Measurements from ENCODE around the gene CD37. TPM values are rescaled to one million over a fixed set of nuclear protein-coding genes. Genes with fewer than 3 reads are reported as not detected.
"Not testable (repeated sequence)": the region's sequence is repeated elsewhere in the genome, so short reads cannot be mapped to it uniquely, and the experiment has no call there.

Gene CD37
- total and polyA plus RNA-seq, 8 donors = 0.35 to 23.1 (median 2.0) TPM

DNA sequence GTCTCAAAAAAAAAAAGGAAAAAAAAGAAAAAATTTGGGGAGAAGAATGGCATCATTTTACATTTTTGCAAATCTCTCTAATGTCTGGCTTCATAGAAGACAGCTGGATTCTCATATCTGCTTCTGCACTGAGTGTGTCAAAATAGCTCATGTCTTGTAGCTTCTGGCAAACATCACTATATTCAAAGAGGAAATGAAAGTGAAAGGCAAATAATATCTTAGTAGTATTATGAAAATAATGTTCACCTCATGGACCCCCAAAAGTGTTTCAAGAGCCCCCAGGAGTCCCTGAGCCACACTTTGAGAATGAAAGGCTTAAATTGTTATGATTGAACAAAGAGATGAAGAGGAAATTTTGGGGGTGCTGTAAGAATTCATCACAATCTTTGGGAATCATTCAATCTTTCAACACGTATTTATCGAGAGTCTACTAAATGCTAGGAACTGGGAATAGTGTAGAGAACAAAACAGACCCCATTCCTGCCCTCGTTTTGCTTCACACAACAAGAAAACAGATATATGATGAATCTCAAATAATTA lies 9.0 kb upstream of the CD37 start:
- Histone ChIP-seq H3K4me3 (no peak overlapping the region), H3K36me3 (peaks cover 0 to 7% (median 0%) of the 10 kb centered on the region in 3 donors), H3K27ac (no peak overlapping the region), H3K27me3 (no peaks in the 10 kb centered on the region), H3K9me3 (no peaks in the 10 kb centered on the region), H3K4me1 (no peaks in the 10 kb centered on the region)
- WGBS, 2 donors = 89 to 94% methylated on average over 3 of the region's 3 CpGs
- ATAC-seq (no peak), DNase-seq (no peak), FAIRE-seq (no peak)
- TF ChIP-seq, protein P1, sequence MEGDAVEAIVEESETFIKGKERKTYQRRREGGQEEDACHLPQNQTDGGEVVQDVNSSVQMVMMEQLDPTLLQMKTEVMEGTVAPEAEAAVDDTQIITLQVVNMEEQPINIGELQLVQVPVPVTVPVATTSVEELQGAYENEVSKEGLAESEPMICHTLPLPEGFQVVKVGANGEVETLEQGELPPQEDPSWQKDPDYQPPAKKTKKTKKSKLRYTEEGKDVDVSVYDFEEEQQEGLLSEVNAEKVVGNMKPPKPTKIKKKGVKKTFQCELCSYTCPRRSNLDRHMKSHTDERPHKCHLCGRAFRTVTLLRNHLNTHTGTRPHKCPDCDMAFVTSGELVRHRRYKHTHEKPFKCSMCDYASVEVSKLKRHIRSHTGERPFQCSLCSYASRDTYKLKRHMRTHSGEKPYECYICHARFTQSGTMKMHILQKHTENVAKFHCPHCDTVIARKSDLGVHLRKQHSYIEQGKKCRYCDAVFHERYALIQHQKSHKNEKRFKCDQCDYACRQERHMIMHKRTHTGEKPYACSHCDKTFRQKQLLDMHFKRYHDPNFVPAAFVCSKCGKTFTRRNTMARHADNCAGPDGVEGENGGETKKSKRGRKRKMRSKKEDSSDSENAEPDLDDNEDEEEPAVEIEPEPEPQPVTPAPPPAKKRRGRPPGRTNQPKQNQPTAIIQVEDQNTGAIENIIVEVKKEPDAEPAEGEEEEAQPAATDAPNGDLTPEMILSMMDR (IDR thresholded peaks at IDR 0.05) = no peak
- intact Hi-C loops (cut with DNase I) = no loop called here

DNA sequence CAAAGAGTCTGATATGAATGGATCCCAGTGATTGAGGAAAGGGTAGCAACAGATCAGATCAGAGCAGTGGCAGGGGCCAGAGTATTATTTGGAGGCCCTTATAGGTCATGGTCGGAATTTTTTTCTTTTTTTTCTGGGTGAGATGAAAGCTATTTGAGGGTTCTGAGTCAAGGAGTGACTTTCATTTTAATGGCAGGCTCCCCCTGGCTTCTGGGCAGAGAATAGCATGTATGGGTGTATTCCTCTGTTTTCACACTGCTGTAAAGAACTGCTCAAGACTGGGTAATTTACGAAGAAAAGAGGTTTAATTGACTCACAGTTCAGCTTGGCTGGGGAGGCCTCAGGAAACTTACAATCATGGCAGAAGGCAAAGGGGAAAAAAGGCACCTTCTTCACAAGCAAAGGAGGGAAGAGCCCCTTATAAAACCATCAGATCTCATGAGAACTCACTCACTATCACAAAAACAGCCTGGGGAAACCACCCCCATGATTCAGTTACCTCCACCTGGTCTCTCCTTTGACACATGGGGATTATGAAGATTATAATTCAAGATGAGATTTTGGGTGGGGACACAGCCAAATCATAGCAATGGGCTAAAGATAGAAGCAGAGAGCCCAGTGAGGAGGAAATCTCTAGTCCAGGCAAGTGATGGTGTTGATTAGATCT lies 7.2 kb upstream of the CD37 start:
- Histone ChIP-seq H3K4me3 (no peak overlapping the region), H3K27ac (no peak overlapping the region), H3K9me3 (no peaks in the 10 kb centered on the region), H3K36me3 (peaks cover 0 to 7% (median 0%) of the 10 kb centered on the region in 3 donors), H3K27me3 (no peaks in the 10 kb centered on the region), H3K4me1 (no peaks in the 10 kb centered on the region)
- intact Hi-C loops (cut with DNase I) = no loop called here
- DNase-seq (no peak), FAIRE-seq (no peak), ATAC-seq (peak in 3 of 4 donors; percentile 58 to 66 (median 63))
- TF ChIP-seq, protein P1 (IDR thresholded peaks at IDR 0.05) = peak; percentile 23 to 55 (median 36)
- 58 to 65% methylated on average over 2 of the region's 2 CpGs for WGBS, 2 donors

DNA sequence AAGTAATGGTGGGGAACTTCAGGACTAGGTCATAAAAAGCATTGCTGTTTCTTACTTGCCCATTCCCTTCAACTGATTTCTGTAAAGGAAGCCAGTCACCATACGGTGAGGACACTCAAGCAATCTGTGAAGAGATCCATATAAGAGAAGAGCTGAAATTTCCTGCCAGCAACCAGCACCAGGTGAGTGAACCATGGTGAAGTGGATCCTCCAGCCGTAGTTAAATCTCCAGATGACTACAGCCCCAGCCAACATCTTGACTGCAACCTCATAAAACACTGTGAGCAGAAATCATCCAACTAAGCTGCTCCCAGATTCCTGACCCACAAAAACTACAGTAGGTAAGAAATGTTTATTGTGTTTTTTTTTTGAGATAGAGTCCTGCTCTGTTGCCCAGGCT lies 6.5 kb upstream of the CD37 start:
- FAIRE-seq (no peak), DNase-seq (no peak), ATAC-seq (no peak)
- Histone ChIP-seq H3K4me1 (no peaks in the 10 kb centered on the region), H3K27ac (no peak overlapping the region), H3K9me3 (no peaks in the 10 kb centered on the region), H3K27me3 (no peaks in the 10 kb centered on the region), H3K36me3 (peaks cover 0 to 7% (median 0%) of the 10 kb centered on the region in 3 donors), H3K4me3 (no peak overlapping the region)
- intact Hi-C loops (cut with DNase I) = no loop called here
- TF ChIP-seq, protein P1 (IDR thresholded peaks at IDR 0.05) = no peak
- 96 to 100% methylated on average over 2 of the region's 2 CpGs for WGBS, 2 donors

DNA sequence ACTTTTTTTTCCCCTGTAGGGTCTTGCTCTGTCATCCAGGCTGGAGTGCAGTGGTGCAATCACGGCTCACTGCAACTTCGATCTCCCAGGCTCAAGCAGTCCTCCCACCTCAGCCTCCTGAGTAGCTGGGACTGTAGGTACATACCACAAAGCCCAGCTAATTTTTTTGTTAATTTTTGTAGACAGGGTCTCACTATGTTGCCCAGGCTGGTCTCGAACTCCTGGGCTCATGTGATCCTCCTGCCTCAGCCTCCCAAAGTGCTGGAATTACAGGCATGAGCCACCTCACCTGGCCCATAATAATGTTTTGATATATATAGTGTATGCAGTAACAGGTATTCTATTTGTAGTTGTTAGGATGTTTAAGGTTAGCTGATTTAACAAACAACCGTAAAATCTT lies 4.0 kb upstream of the CD37 start:
- H3K27ac ChIP-seq; H3K4me1 ChIP-seq; H3K4me3 ChIP-seq; FAIRE-seq; ATAC-seq; H3K27me3 ChIP-seq; H3K36me3 ChIP-seq; intact Hi-C loops (cut with DNase I); H3K9me3 ChIP-seq: not testable (repeated sequence)
- 95 to 99% methylated on average over 4 of the region's 4 CpGs for WGBS, 2 donors
- peak in 1 of 6 donors; percentile 4 for DNase-seq

DNA sequence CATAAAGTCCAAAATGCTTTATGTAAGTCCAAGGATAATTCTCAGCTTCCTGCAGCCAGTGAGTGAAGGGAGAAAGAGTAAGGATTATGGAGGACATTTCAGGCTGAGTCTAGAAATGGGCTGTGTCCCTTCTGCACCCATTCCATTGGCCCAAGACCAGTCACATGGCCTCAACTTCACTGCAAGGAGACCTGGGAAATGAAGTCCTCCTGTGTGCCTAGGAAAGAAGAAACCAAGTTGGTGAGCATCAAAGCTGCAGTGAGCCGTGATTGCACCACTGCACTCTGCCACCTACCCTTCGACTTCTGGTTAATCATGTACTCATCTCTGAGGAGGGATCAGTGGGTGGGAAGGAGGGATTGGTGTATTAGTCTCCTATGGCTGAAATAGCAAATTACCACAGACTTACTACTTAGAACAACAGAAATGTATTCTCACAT lies 3.6 kb upstream of the CD37 start:
- FAIRE-seq (no peak), DNase-seq (peak in 1 of 6 donors; percentile 31), ATAC-seq (peak; percentile 64 to 89 (median 83))
- Histone ChIP-seq H3K9me3 (no peaks in the 10 kb centered on the region), H3K36me3 (peaks cover 0 to 7% (median 0%) of the 10 kb centered on the region in 3 donors), H3K4me1 (no peaks in the 10 kb centered on the region), H3K27me3 (no peaks in the 10 kb centered on the region), H3K27ac (no peak overlapping the region), H3K4me3 (no peak overlapping the region)
- TF ChIP-seq, protein P1 (IDR thresholded peaks at IDR 0.05) = no peak
- WGBS, 2 donors = 69 to 73% methylated on average over 2 of the region's 2 CpGs
- intact Hi-C loops (cut with DNase I) = no loop called here

DNA sequence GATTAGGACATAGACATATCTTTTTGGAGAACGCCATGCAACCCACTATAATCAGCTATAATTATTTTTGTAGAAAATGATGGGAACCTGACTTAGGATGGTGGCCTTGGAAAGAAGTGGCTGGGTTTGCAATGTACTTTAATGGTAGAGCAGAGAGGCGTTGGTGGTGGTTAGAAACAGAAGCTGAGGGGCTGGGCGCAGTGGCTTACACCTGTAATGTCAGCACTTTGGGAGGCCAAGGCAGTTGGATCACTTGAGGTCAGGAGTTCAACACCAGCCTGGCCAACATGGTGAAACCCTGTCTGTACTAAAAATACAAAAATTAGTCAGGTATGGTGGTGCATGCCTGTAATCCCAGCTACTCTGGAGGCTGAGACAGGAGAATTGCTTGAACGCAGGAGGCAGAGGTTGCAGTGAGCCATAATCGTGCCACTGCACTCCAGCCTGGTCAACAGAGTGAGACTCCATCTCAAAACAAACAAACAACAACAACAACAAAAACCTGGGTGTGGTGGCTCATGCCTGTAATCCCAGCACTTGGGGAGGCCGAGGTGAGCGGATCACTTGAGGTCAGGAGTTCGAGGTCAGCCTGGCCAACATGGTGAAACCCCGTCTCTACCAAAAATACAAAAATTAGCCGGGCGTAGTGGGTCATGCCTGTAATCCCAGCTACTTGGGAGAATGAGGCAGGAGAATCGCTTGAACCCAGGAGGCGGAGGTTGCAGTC lies 2.4 kb upstream of the CD37 start:
- H3K36me3 ChIP-seq; H3K27me3 ChIP-seq; FAIRE-seq; H3K9me3 ChIP-seq; intact Hi-C loops (cut with DNase I); H3K27ac ChIP-seq; ATAC-seq; H3K4me3 ChIP-seq; H3K4me1 ChIP-seq: not testable (repeated sequence)
- WGBS, 2 donors = 90 to 94% methylated on average over 13 of the region's 13 CpGs
- peak in 1 of 6 donors; percentile 5 for DNase-seq

Data from pancreas (tissue), 10 donors.